Stimulated activated CD8-positive, alpha-beta memory T cell treated with anti-CD3 and anti-CD28 coated beads, Interleukin-2, amount 100 ng/mL, for 1 hour (primary cell): ENCODE results near the gene HPCAL1.
"Not testable (repeated sequence)": the region's sequence is repeated elsewhere in the genome, so short reads cannot be mapped to it uniquely, and the experiment has no call there.

Source experiments
- DNase-seq, 2 donors: peaks; one replicate each; pipeline ENCODE4 v3.0.0-alpha.2; 2020; ENCODE audit warnings: low read depth in 2 of 2

Gene HPCAL1

GRCh38 chr2:10442469-10443126 lies 139.9 kb downstream of the HPCAL1 start:
- DNase-seq: not testable (repeated sequence)

- no peak for DNase-seq
These were observed 141.8 kb downstream of the HPCAL1 start for GRCh38 chr2:10444463-10444862.

- DNase-seq: no peak
These were observed 143.9 kb downstream of the HPCAL1 start for GRCh38 chr2:10446631-10447030.

DNA sequence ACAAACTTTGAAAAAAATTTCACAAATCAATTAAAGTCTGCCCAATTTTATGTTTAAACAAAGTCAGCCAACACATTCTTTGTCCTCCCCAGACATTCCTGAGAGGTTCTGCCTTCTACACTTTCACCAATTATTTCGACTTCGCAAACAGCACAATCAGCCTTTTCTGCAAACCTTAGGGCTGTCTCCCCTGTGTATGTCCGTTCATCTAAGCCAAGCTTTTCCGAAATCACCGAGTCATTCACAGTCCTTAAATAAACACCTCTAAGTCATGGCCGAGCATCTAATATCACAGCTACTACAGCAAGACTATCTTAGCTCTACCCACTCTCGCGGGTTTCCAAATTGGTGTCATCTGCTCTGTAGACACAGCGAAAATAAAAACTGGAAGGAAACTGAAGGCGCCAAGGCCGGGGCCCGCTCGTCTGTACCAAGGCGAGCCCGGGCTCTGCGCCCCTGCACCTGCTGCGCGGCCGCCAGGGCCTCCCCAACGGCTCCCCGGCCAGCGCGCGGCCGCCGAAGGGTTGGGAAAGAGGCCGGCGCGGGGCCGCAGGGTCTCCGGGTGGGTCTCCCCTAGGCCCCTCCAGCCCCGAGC lies 144.7 kb downstream of the HPCAL1 start:
- no peak for DNase-seq

DNA sequence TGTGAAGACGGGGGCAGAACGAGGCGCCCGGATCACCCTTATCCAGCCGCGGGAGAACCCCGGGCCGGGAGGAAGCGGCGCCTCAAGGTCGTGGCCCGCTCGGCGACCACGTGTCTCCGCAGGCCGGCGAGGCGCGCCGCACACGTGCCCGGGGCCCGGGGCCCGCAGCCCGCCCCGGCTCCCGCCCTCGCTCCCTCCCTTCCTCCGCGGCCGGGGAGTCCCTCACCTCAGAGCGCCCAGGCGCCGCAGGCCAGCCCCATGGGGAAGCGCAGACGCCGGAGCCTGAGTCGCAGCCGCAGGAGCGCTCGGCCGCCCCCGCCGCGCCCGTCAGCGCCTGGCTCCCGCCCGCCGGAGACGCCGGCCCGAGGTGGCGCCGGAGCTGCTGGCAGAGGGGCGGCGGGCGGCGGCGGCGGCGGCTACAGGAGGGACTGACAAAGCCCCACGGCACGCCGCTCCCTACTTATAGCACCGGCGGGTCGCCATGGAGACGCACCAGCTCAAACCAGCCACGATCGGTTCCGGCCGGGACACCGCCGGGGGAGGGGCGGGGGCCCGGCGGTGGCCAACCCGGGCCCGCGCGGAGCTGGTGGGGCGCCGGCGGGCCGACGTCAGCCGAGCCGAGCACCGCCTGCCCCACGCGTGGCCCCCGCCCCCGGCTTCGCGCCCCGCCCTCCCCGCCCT lies 145.3 kb downstream of the HPCAL1 start, which contains the start of gene ODC1:
ODC1 (minus strand) TSS at position 433 of the 681 bp plus-strand sequence. CDS start 3,295 bp downstream, outside the sequence.
- DNase-seq: peak; percentile 98

- DNase-seq: peak; percentile 87 to 89
These were observed 146.1 kb downstream of the HPCAL1 start for GRCh38 chr2:10448576-10449485.

DNA sequence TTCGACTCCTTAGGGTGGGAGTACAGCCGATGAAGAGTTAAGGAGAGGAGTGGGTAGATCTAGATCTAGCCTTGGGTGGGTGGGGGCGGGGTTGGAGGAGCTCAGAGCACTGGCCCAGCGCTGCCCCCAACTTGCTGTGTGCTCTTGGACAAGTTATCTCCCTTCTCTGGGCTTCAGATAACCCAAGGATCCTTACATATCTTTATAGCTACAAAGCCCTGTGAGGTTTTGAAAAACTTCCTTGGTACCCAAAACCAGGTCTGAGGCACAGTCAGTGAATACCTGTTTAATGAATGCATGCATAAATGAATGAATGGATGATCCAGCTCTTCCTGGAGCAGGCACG lies 146.8 kb downstream of the HPCAL1 start:
- no peak for DNase-seq

DNA sequence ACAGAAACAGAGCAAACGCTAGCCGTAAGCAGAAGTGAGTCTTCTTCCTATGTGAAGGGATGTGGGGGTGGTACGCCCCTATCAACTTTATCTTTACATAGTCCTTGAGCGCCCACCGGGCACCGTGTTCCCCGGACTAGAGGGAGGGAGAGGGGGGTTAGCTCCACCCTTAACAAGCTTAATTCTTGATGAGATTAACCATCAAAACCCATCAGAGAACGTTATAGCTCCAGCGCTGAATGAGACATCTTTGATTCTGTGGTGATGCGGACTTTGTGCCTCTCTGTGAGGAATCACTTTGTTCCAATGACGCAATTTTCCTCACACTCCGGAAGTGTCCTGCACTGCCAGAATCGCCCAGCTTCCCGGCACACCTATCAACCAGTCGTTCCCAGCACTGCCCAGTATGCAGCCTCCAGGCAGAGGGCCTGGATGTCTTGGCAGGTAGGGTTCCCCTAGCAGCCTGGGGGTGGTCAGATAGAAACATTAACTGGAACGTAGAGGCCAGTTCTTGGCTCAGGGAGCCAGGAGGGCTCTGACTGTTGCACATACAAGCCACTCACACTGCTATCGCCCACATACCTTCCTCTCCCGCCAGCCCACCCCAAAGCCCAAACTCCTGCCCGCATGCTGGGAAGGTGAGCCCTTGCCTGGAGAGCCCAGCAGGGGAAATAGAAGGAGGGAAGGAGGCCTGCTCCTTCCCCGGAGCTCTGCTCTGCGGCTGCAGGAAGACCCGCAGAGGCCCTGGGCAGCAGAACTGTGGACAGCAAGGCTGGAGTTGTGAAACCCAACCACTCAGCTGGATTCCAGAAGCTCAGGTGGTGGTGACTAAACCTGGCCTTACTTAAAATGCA lies 147.4 kb downstream of the HPCAL1 start:
- no peak for DNase-seq

DNA sequence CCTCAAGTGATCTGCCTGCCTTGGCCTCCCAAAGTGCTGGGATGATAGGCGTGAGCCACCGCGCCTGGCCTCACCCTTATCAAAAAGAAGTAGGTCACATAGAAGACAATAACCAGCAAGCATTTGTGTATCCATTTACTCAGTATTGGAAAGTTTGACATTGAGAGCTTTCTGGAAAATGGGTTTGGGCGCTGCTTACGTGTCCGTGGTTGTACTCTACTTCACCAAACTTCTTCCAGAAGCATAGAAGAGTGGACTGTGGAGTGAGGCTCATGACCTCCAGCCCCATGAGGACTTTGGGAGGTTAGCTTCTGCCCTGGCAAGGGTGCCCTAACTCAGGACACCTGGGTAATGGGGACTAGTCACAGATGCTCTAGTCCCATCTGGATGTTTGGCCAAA lies 149.1 kb downstream of the HPCAL1 start:
- DNase-seq: no peak

DNA sequence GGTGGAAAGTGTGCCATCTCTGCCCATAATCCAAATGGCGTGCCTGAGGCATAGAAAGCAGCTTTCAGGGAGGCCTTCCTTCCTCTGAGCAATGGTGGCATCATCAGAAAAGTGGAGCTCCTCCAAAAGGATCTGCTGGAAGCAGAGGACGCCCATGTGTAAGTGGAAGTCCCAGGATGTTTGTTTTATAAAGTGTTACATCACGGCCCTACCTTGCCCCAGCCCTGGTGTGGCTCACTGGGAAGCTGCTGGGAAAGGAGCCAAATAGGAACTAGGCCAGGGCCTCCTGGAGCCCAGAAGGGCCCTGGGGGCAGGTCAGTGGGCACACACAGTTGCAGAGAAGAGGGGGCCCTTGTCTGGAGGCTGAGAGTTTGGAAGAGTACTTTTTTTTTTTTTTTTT lies 149.6 kb downstream of the HPCAL1 start:
- DNase-seq: no peak

- DNase-seq: no peak
These were observed 150.5 kb downstream of the HPCAL1 start for GRCh38 chr2:10452956-10453904.

DNA sequence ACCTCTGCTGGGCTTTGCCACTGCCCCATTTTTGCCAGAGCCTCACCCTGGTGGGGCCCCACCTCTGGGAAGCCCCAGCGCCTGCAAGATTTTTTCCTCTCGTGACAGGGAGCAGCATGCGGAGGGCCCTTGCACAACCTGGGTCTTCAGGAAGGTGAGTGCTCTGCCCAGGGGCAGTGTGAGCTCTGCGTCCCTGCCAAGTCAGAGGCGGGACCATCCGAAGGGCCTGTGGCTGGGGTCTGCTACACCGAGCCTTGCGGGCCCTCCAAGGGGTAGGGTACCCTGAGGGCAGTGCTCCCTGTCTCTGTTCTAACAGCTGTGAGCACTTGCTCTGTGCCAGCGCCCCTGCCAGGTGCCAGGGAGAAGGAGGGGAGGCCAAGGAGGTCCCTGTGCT lies 151.2 kb downstream of the HPCAL1 start:
- DNase-seq: no peak

- no peak for DNase-seq
These were observed 151.8 kb downstream of the HPCAL1 start for GRCh38 chr2:10454505-10454904.

DNA sequence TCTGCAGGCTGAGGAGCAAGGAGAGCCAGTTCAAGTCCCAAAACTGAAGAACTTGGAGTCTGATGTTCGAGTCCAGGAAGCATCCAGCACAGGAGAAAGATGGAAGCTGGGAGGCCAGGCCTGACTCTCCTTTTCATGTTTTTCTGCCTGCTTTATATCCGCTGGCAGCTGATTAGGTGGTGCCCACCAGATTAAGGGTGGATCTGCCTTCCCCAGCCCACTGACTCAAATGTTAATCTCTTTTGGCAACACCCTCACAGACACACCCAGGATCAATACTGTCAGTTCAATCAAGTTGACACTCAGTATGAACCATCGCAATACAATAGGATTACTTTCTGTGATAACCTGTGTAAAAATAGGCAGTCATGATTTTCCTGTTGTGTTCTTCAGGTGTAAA lies 154.5 kb downstream of the HPCAL1 start:
- DNase-seq: not testable (repeated sequence)

GRCh38 chr2:10457846-10458598 lies 155.3 kb downstream of the HPCAL1 start:
- no peak for DNase-seq

GRCh38 chr2:10460366-10460796 lies 157.7 kb downstream of the HPCAL1 start:
- no peak for DNase-seq

DNA sequence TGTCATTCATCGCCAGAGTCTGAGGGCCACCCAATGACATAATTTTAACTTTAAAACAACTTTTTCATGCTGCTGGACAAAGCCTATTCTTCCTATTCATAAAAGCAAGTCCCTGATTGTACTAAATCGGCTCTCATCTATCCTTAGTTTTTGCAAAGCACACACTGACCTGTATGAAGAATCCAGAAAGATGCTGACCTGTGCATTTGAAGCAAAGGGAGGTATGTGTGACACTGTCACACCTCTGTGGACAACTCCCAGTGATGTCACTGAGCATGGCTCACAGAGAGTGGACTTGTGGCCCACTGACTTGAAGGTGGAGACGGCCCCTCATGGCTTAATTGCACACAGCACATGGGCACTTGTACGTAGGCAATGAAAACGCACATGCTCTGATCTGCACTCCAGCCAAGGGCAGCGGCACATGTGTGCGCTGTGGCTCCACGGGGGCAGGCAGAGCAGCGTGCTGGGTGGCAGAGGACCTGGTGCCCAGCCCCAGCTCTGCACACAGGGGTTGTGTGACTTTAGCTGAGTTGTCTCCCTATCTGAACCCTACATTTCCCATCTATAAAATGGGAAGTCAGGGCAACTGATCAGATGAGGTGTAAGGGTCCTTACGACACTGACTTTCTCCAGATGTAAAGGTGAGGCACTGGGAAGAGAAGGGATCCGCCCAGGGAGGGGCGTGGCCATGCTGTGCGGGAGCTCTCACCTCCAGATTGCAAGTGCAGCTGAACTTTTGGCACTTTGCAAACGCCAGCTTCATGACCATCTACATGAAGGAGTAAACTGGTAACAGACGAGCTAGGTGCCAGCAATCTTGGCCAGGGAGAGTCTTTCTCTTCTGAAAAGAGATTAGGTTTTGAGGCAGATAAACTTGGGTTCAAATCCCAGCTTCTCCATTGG lies 159.7 kb downstream of the HPCAL1 start:
- DNase-seq: no peak

GRCh38 chr2:10465910-10466309 lies 163.2 kb downstream of the HPCAL1 start:
- no peak for DNase-seq
